Hematopoietic multipotent progenitor cell (in vitro differentiated cells): ENCODE measurements around the gene AATK. TPM values are rescaled to one million over a fixed set of nuclear protein-coding genes. Genes with fewer than 3 reads are reported as not detected.

Experiments
- DNase-seq, 3 donors: peaks; one replicate each; pipeline ENCODE4 v3.0.0-alpha.2; 2011 to 2015; ENCODE audit warnings: low read depth in 2 of 3, low spot score in 2 of 3
- total RNA-seq: library from RNA; depleted of rRNA; stranded (reverse); fragments of >200 nt; gene quantifications from one replicate; pipeline ENCODE4 v1.2.3, GENCODE V29; 2012

AATK gene
- total RNA-seq, 1 donor = 7.0 TPM

- no peak for DNase-seq
Measured at GRCh38 chr17:81196505-81197408, 30.7 kb upstream of the AATK start.

GRCh38 chr17:81195941-81196495 lies 30.0 kb upstream of the AATK start:
- DNase-seq = no peak

- no peak for DNase-seq
Measured at GRCh38 chr17:81194941-81195901, 29.2 kb upstream of the AATK start.

GRCh38 chr17:81194225-81194760 lies 28.3 kb upstream of the AATK start:
- DNase-seq = no peak

- no peak for DNase-seq
Measured at GRCh38 chr17:81193470-81194224, 27.6 kb upstream of the AATK start.

GRCh38 chr17:81193051-81193410 lies 27.0 kb upstream of the AATK start:
- DNase-seq = no peak

- DNase-seq = no peak
Measured at GRCh38 chr17:81192386-81193050, 26.5 kb upstream of the AATK start.

- no peak for DNase-seq
Measured at GRCh38 chr17:81191646-81192045, 25.6 kb upstream of the AATK start.

GRCh38 chr17:81191116-81191515 lies 25.1 kb upstream of the AATK start:
- DNase-seq = no peak

GRCh38 chr17:81190591-81190990 lies 24.6 kb upstream of the AATK start:
- no peak for DNase-seq

GRCh38 chr17:81189670-81190530 lies 23.9 kb upstream of the AATK start:
- no peak for DNase-seq

- no peak for DNase-seq
Measured at GRCh38 chr17:81189016-81189415, 23.0 kb upstream of the AATK start.

GRCh38 chr17:81188491-81188840 lies 22.4 kb upstream of the AATK start:
- DNase-seq = no peak

GRCh38 chr17:81187586-81188490 lies 21.8 kb upstream of the AATK start:
- DNase-seq = no peak

- DNase-seq = no peak
Measured at GRCh38 chr17:81187120-81187519, 21.1 kb upstream of the AATK start.

- no peak for DNase-seq
Measured at GRCh38 chr17:81186203-81186602, 20.2 kb upstream of the AATK start.

- DNase-seq = no peak
Measured at GRCh38 chr17:81184555-81184954, 18.5 kb upstream of the AATK start.

GRCh38 chr17:81183807-81184206 lies 17.8 kb upstream of the AATK start:
- no peak for DNase-seq
